Left ventricle myocardium inferior (tissue), 1 donor: Measurements from ENCODE around the gene IMP4. TPM values are rescaled to one million over a fixed set of nuclear protein-coding genes. Genes with fewer than 3 reads are reported as not detected.

Experiments
- DNase-seq: peaks from one replicate; pipeline ENCODE4 v3.0.0-alpha.2; 2020
- H3K27ac ChIP-seq: fragments of 200-600 bp; replicated peaks from 2 replicates; pipeline ENCODE4 v1.8.0; 2021
- H3K27me3 ChIP-seq: fragments of 200-600 bp; 2 replicates; pipeline ENCODE4 v1.8.0; 2021; ENCODE audit warnings: low read depth
- H3K36me3 ChIP-seq: fragments of 200-600 bp; 2 replicates; pipeline ENCODE4 v1.8.0; 2021
- H3K4me1 ChIP-seq: fragments of 200-600 bp; 2 replicates; pipeline ENCODE4 v1.8.0; 2021
- H3K4me3 ChIP-seq: fragments of 200-600 bp; 2 replicates; pipeline ENCODE4 v1.8.0; 2021; ENCODE audit warnings: mild to moderate bottlenecking, moderate library complexity
- H3K9me3 ChIP-seq: fragments of 200-600 bp; replicated peaks from 2 replicates; pipeline ENCODE4 v1.8.0; 2021
- intact Hi-C: fragments of 100-400 bp; cut with micrococcal nuclease; formaldehyde crosslinking; loops from one replicate; pipeline ENCODE4 v1.11.0; 2022
- long read RNA-seq: library from polyadenylated mRNA; unstranded; transcript quantifications from one replicate; pipeline ENCODE4 v2.0.0, GENCODE V29; 2021
- total RNA-seq: library from RNA; stranded (reverse); fragmentation: NEBNext Ultra II Directional; extraction: Animal tissue kit (Norgen Biotek cat#: 25700); gene quantifications from one replicate; pipeline ENCODE4 v1.2.1, GENCODE V29; 2021
- TF ChIP-seq, protein P1 (sequence below): fragments of 200-600 bp; IDR thresholded peaks from 2 replicates; pipeline ENCODE4 v1.8.0; 2021; ENCODE audit warnings: antibody characterized with exemption, mild to moderate bottlenecking, borderline replicate concordance
- donor health status: DM: no; HTN: yes; CAD: no; lungs with severe emphysema.

The IMP4 gene, protein sequence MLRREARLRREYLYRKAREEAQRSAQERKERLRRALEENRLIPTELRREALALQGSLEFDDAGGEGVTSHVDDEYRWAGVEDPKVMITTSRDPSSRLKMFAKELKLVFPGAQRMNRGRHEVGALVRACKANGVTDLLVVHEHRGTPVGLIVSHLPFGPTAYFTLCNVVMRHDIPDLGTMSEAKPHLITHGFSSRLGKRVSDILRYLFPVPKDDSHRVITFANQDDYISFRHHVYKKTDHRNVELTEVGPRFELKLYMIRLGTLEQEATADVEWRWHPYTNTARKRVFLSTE
- 57.2 TPM for total RNA-seq
- long read RNA-seq, transcript IMP4-208 (8 exons, 2,379 nt) = minor isoform, 8 of 119 reads
- long read RNA-seq, transcript IMP4-201 (9 exons, 1,740 nt) = major isoform, 71 of 119 reads
- long read RNA-seq, transcript IMP4-202 (9 exons, 822 nt) = minor isoform, 25 of 119 reads
- long read RNA-seq, partial matches to known transcripts = 6 of 119 reads
- long read RNA-seq, other reads (novel, unspliced or antisense) = 6 of 119 reads

DNA sequence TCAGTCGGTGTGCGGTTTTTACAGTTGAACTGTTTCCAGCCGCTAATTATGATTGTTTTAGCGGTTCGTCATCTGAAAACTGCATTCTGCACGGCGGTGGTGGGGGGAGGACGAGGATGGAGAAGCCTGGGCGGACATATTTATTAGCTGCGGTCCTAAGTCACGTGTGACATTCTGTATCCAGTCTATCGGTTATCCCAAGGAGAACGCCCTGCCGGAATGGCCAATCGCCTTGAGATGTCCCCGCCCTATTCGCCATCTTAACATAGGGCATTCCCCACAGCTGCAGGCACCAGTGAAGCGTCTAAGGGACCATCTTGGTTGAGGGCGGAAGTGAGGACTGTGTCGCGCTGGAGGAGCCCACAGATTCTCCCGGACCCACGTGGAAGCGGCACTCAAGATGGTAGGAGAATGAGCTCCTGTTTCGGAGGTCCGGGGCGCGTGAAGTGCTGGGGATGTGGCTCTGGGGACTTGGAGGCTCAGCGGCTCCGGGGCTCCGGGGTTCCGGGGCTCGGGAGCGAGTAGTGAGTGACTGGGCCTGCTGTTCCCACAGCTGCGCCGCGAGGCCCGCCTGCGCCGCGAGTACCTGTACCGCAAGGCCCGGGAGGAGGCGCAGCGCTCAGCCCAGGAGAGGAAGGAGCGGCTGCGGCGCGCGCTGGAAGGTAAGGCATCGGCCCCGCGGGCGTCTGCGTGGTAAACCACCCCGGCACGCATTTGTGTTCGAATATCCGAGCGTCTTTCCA lies at the start of gene IMP4:
IMP4 (plus strand) TSS at position 365 of the 743 bp plus-strand sequence; CDS start at position 401, 36 bp downstream.
- intact Hi-C loops = no loop called here

DNA sequence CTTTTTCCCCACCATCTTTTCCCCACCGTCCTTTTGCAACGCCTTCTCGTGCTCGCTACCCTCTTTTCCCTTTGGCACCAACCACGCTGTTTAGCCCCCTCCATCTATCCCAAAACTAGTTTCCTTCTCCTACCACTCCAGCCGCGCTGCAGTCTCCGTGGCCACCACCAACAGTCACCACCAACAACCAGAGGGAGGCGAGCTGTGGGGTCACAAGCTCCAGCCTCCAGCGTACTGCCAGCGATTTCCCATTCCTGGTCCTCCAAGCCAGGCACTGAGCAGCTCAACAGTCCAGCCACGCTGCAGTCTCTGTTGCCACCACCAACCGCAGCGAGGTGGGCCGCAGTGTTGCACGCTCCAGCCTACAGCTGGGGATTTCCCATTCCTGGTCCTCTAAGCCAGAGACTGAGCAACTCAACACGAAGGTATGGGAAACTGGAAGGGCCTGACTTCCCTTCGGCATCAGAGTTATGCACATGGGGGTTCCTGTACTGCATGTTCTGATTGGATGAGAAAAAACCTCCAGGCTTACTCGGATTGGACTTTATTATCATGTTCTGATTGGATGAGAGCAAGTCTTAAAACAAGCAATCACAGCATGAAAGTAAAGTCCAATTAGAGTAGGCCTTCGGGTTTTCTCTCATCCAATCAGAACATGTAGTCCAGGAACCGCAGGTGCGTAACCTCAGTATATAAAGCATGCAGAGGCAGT lies 42.3 kb upstream of the IMP4 start:
- TF ChIP-seq, protein P1, sequence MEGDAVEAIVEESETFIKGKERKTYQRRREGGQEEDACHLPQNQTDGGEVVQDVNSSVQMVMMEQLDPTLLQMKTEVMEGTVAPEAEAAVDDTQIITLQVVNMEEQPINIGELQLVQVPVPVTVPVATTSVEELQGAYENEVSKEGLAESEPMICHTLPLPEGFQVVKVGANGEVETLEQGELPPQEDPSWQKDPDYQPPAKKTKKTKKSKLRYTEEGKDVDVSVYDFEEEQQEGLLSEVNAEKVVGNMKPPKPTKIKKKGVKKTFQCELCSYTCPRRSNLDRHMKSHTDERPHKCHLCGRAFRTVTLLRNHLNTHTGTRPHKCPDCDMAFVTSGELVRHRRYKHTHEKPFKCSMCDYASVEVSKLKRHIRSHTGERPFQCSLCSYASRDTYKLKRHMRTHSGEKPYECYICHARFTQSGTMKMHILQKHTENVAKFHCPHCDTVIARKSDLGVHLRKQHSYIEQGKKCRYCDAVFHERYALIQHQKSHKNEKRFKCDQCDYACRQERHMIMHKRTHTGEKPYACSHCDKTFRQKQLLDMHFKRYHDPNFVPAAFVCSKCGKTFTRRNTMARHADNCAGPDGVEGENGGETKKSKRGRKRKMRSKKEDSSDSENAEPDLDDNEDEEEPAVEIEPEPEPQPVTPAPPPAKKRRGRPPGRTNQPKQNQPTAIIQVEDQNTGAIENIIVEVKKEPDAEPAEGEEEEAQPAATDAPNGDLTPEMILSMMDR = no peak
- Histone ChIP-seq H3K4me1 (no peaks in the 10 kb centered on the region), H3K36me3 (no peaks in the 10 kb centered on the region), H3K9me3 (no peaks in the 10 kb centered on the region), H3K4me3 (no peak overlapping the region), H3K27me3 (peaks cover 48% of the 10 kb centered on the region), H3K27ac (no peak overlapping the region)
- no peak for DNase-seq
- intact Hi-C loops = no loop called here

More for the DNA sequence above, at the start of gene IMP4:
- Histone ChIP-seq H3K27me3 (no peaks in the 10 kb centered on the region), H3K9me3 (no peaks in the 10 kb centered on the region), H3K4me3 (peak within 1 kb of the TSS; percentile 85), H3K36me3 (peaks cover 60% of the 10 kb centered on the region), H3K4me1 (peaks cover 34% of the 10 kb centered on the region), H3K27ac (peak within 1 kb of the TSS; percentile 98)
- DNase-seq = peak; percentile 95
- TF ChIP-seq, protein P1 = peak; percentile 44

DNA sequence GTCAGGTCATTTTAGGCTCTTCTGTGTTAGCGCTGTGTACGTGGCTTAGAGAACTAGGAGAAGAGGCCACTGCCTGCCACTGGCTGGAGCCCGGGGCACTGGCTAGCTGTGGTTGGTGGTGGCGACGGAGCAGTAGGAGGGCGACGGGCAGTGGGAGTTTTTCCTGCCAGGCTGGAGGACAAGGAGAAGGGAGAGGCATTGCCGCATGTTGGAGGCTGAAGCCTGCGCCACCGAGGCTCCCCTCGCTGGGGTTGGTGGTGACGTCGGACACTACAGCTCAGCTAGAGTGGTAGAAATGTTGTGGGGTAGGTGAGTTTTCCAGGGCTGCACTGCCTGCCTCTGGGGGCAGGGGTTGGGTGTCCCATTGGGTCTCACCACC lies 41.7 kb upstream of the IMP4 start:
- intact Hi-C loops = no loop called here
- Histone ChIP-seq H3K27ac (no peak overlapping the region), H3K4me1 (no peaks in the 10 kb centered on the region), H3K9me3 (no peaks in the 10 kb centered on the region), H3K4me3 (no peak overlapping the region), H3K27me3 (peaks cover 42% of the 10 kb centered on the region), H3K36me3 (no peaks in the 10 kb centered on the region)
- TF ChIP-seq, protein P1 = no peak
- no peak for DNase-seq

DNA sequence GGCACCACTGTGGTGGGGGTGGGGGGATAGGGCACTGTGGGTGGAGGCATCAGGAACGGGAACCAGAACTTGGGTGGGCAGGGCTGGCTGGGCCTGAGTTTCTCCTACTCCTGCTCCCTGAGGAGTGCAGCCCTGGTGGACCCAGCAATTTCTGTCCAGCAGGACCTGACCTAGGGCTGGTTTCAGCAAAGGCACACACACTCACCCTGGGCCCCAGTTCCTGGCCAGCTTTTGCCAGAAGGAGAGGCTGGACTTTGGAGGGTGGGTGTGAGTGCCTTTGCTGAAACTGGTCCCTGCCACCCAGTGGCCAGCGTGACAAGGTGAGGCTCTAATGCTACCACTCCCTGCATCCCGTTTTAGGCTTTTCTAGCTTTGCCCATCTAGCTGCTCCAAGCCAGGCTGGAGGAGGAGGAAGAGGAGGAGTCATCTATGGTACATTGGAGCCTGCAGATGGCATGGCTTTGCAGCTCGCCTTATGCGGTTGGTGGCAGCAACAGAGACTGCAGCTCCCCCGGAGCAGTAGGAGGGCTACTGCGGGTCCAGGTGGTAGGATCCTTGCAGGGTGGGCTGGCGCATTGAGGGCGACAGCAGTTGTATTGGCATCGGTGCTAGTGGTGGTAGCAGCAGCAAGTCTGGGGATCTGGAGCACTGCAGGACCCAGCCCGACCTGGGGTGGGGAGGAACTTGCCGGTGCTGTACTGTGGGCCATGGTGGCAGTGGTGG lies 40.4 kb upstream of the IMP4 start:
- no peaks in the 10 kb centered on the region for H3K9me3 ChIP-seq
- H3K27ac ChIP-seq = no peak overlapping the region
- no peaks in the 10 kb centered on the region for H3K36me3 ChIP-seq
- no peak for DNase-seq
- no peaks in the 10 kb centered on the region for H3K4me1 ChIP-seq
- intact Hi-C loops = no loop called here
- no peak overlapping the region for H3K4me3 ChIP-seq
- TF ChIP-seq, protein P1 = no peak
- peaks cover 33% of the 10 kb centered on the region for H3K27me3 ChIP-seq

DNA sequence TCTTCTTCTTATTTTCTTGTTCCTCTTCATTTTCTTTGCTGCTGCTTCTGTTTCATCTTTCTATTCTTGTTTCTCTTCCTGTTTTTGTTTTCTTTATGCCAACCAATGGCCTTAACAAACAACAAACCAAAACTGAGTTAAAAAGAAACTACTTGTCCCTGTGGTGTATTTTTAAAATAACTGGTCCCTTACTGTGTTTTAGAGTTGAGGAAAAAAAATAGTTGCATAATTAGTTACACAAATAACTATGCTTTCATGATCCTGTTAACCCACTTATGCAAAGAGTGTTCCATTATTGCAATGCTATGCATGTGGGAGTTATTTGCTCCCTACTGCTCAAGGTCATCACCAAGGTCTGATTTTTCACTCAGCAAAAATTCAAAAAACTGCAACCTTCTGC lies 39.5 kb upstream of the IMP4 start:
- Histone ChIP-seq H3K27me3 (peaks cover 27% of the 10 kb centered on the region), H3K36me3 (no peaks in the 10 kb centered on the region), H3K9me3 (no peaks in the 10 kb centered on the region), H3K4me1 (no peaks in the 10 kb centered on the region), H3K27ac (no peak overlapping the region), H3K4me3 (no peak overlapping the region)
- DNase-seq = no peak
- TF ChIP-seq, protein P1 = no peak
- intact Hi-C loops = no loop called here
